Loucy (cell line): Measurements from ENCODE around the gene DEFB110.

Experiments
- H2AFZ ChIP-seq: fragments of 200-600 bp; sonication (generic); 2 replicates; pipeline ENCODE4 v1.6.0; 2016; ENCODE audit warnings: antibody characterized with exemption, mild to moderate bottlenecking, low read length, moderate library complexity
- H3F3A ChIP-seq: fragments of 200-600 bp; 2 replicates; pipeline ENCODE4 v1.6.0; 2016; ENCODE audit warnings: antibody characterized with exemption, low read depth, mild to moderate bottlenecking
- H3K27me3 ChIP-seq: fragments of 200-600 bp; sonication (generic); 2 replicates; pipeline ENCODE4 v1.6.1; 2014; ENCODE audit warnings: low read length, mild to moderate bottlenecking; ENCODE audit not compliant: insufficient read depth, poor library complexity, severe bottlenecking
- H3K36me3 ChIP-seq: fragments of 200-600 bp; sonication (generic); 2 replicates; pipeline ENCODE4 v1.6.1; 2016; ENCODE audit warnings: low read length; ENCODE audit not compliant: insufficient read depth
- H3K4me1 ChIP-seq: fragments of 200-600 bp; sonication (generic); 2 replicates; pipeline ENCODE4 v1.5.1; 2014; ENCODE audit warnings: low read length, mild to moderate bottlenecking; ENCODE audit not compliant: insufficient read depth, poor library complexity, severe bottlenecking
- H3K4me2 ChIP-seq: fragments of 200-600 bp; sonication (generic); 2 replicates; pipeline ENCODE4 v1.6.0; 2014; ENCODE audit warnings: antibody characterized with exemption, low read length, low read depth, mild to moderate bottlenecking; ENCODE audit not compliant: poor library complexity, severe bottlenecking
- H3K4me3 ChIP-seq: fragments of 200-600 bp; sonication (generic); 2 replicates; pipeline ENCODE4 v1.5.1; 2014; ENCODE audit warnings: low read length, mild to moderate bottlenecking, mixed read lengths; ENCODE audit not compliant: poor library complexity, severe bottlenecking
- H3K79me2 ChIP-seq: fragments of 200-600 bp; sonication (generic); 2 replicates; pipeline ENCODE4 v1.6.1; 2014; ENCODE audit warnings: low read length; ENCODE audit not compliant: insufficient read depth
- H3K9ac ChIP-seq: fragments of 200-600 bp; sonication (generic); 2 replicates; pipeline ENCODE4 v1.6.0; 2014; ENCODE audit warnings: mild to moderate bottlenecking, low read depth, low read length, moderate library complexity; ENCODE audit not compliant: poor library complexity, severe bottlenecking
- H3K9me2 ChIP-seq: fragments of 200-600 bp; sonication (generic); replicated peaks from 2 replicates; pipeline ENCODE4 v1.6.1; 2016; ENCODE audit warnings: low read depth, low read length, mixed read lengths
- H3K9me3 ChIP-seq: fragments of 200-600 bp; sonication (generic); 2 replicates; pipeline ENCODE4 v1.6.1; 2014; ENCODE audit warnings: mild to moderate bottlenecking, antibody characterized with exemption, low read length, low read depth; ENCODE audit not compliant: insufficient read depth
- H4K20me1 ChIP-seq: fragments of 200-600 bp; sonication (generic); 2 replicates; pipeline ENCODE4 v1.6.0; 2014; ENCODE audit warnings: antibody characterized with exemption, low read length, mild to moderate bottlenecking; ENCODE audit not compliant: insufficient read depth, poor library complexity, severe bottlenecking
- EZH2phosphoT487 ChIP-seq: fragments of 200-600 bp; IDR thresholded peaks from 2 replicates; pipeline ENCODE4 v1.6.1; 2018; ENCODE audit warnings: antibody characterized with exemption, mild to moderate bottlenecking, moderate library complexity, borderline replicate concordance
- TF ChIP-seq, protein P1 (sequence below): fragments of 200-600 bp; sonication (generic); conservative IDR thresholded peaks from 2 replicates; pipeline ENCODE4 v1.5.1; 2014; ENCODE audit warnings: mild to moderate bottlenecking, antibody characterized with exemption, low read length

The DEFB110 gene

DNA sequence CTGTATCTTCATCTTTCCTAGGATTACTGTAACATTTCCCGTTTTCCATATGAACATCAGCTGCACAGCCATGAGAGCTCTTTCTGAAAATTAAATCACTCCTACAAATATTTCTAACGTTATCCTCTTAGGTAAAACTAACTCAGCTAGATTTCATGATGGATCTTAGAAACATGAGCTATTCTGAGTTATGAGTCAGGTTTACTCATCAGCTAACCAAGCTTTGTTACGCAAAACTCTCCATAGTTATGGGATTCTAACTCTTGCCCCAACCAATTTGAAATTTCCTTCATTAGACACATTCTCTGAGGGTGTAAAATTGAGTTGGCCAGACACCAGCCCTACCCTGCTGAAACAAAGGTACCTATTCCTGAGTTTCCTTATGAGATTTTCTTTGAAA, 14.0 kb downstream of the DEFB110 start:
- Histone ChIP-seq H3K4me1 (no peaks in the 10 kb centered on the region), H3K4me2 (no peak overlapping the region), H3K79me2 (no peaks in the 10 kb centered on the region), H3F3A (no peaks in the 10 kb centered on the region), H3K9ac (no peak overlapping the region), H3K4me3 (no peak overlapping the region), H3K9me3 (no peaks in the 10 kb centered on the region), H2AFZ (no peak overlapping the region), H4K20me1 (no peaks in the 10 kb centered on the region), H3K27me3 (no peaks in the 10 kb centered on the region), H3K9me2 (no peaks in the 10 kb centered on the region), H3K36me3 (no peaks in the 10 kb centered on the region)
- no peak for TF ChIP-seq EZH2phosphoT487
- TF ChIP-seq, protein P1, sequence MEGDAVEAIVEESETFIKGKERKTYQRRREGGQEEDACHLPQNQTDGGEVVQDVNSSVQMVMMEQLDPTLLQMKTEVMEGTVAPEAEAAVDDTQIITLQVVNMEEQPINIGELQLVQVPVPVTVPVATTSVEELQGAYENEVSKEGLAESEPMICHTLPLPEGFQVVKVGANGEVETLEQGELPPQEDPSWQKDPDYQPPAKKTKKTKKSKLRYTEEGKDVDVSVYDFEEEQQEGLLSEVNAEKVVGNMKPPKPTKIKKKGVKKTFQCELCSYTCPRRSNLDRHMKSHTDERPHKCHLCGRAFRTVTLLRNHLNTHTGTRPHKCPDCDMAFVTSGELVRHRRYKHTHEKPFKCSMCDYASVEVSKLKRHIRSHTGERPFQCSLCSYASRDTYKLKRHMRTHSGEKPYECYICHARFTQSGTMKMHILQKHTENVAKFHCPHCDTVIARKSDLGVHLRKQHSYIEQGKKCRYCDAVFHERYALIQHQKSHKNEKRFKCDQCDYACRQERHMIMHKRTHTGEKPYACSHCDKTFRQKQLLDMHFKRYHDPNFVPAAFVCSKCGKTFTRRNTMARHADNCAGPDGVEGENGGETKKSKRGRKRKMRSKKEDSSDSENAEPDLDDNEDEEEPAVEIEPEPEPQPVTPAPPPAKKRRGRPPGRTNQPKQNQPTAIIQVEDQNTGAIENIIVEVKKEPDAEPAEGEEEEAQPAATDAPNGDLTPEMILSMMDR: no peak

DNA sequence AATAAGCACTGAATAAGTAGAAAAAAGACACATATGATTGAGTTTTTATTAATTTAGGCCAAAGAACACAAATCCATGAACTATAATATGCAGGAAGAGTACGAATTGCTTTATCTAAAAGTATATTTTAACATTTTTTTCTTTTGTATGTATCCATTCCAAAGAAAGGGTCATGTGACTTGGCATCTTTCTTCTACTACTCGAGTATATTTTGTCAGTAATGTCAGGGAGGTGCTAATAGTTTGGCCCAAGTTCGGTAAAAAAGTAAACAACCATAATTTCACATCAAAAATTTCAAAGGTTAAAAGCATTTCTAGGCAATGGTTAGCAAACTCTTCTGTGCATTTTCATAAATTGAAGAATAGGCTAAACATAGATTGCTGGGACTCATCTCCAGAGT, 18.7 kb downstream of the DEFB110 start:
- H3K4me1 ChIP-seq: no peaks in the 10 kb centered on the region
- no peak overlapping the region for H3K9ac ChIP-seq
- TF ChIP-seq EZH2phosphoT487: no peak
- TF ChIP-seq, protein P1: no peak
- H4K20me1 ChIP-seq: no peaks in the 10 kb centered on the region
- no peak overlapping the region for H2AFZ ChIP-seq
- H3K79me2 ChIP-seq: no peaks in the 10 kb centered on the region
- H3K9me2 ChIP-seq: no peaks in the 10 kb centered on the region
- no peaks in the 10 kb centered on the region for H3F3A ChIP-seq
- no peak overlapping the region for H3K4me3 ChIP-seq
- no peaks in the 10 kb centered on the region for H3K27me3 ChIP-seq
- no peak overlapping the region for H3K4me2 ChIP-seq
- H3K36me3 ChIP-seq: no peaks in the 10 kb centered on the region
- no peaks in the 10 kb centered on the region for H3K9me3 ChIP-seq

DNA sequence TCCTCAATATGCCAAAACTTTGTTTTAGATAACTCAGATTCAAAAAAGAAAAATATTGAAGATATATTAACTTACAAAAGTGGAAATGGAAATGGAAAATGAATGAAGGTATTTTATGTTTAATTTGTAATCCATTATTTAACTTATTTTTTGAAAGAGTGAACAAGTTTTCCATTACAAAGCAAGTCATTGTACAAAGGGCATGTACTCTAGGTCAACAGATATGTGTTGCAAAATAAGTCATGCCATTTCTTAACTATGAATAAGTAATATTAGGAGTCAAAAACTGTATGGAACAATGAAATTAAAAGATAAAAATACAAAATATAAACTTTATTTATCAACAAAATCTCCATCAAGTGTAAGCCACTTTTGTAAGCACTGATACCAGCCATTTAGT, 26.5 kb downstream of the DEFB110 start:
- H3K9ac ChIP-seq: no peak overlapping the region
- no peaks in the 10 kb centered on the region for H3K27me3 ChIP-seq
- no peaks in the 10 kb centered on the region for H3F3A ChIP-seq
- no peaks in the 10 kb centered on the region for H3K36me3 ChIP-seq
- H3K9me2 ChIP-seq: no peaks in the 10 kb centered on the region
- no peaks in the 10 kb centered on the region for H3K9me3 ChIP-seq
- H3K4me2 ChIP-seq: no peak overlapping the region
- H2AFZ ChIP-seq: no peak overlapping the region
- H3K4me3 ChIP-seq: no peak overlapping the region
- H3K4me1 ChIP-seq: no peaks in the 10 kb centered on the region
- H3K79me2 ChIP-seq: no peaks in the 10 kb centered on the region
- no peaks in the 10 kb centered on the region for H4K20me1 ChIP-seq
- TF ChIP-seq, protein P1: no peak
- TF ChIP-seq EZH2phosphoT487: no peak
